Ishikawa (cell line): ENCODE measurements around the gene MTHFD2.

Source experiments
- CEBPB ChIP-seq: IDR thresholded peaks from 2 replicates; pipeline ENCODE4 v1.6.1; 2012
- CREB1 ChIP-seq: IDR thresholded peaks from 2 replicates; pipeline ENCODE4 v1.6.1; 2012; ENCODE audit warnings: low read depth
- EGR1 ChIP-seq: IDR thresholded peaks from 2 replicates; pipeline ENCODE4 v1.6.1; 2012
- EP300 ChIP-seq: IDR thresholded peaks from 2 replicates; pipeline ENCODE4 v1.6.1; 2012; ENCODE audit warnings: borderline replicate concordance
- FOXM1 ChIP-seq: IDR thresholded peaks from 2 replicates; pipeline ENCODE4 v1.6.1; 2012; ENCODE audit warnings: low read depth, borderline replicate concordance
- MAX ChIP-seq: IDR thresholded peaks from 2 replicates; pipeline ENCODE4 v1.6.1; 2012
- NFIC ChIP-seq: IDR thresholded peaks from 2 replicates; pipeline ENCODE4 v1.6.1; 2012
- RAD21 ChIP-seq: IDR thresholded peaks from 2 replicates; pipeline ENCODE4 v1.6.1; 2012; ENCODE audit warnings: low read depth
- TAF1 ChIP-seq: IDR thresholded peaks from 2 replicates; pipeline ENCODE4 v1.6.1; 2012; ENCODE audit warnings: low read depth, mild to moderate bottlenecking
- TCF12 ChIP-seq: IDR thresholded peaks from 2 replicates; pipeline ENCODE4 v1.6.1; 2012; ENCODE audit warnings: low read depth
- TEAD4 ChIP-seq: IDR thresholded peaks from 2 replicates; pipeline ENCODE4 v1.6.1; 2012
- YY1 ChIP-seq: IDR thresholded peaks from 2 replicates; pipeline ENCODE4 v1.6.1; 2012; ENCODE audit warnings: low read depth
- ZBTB7A ChIP-seq: IDR thresholded peaks from 2 replicates; pipeline ENCODE4 v1.6.1; 2012; ENCODE audit warnings: low read depth
- TF ChIP-seq, protein P1 (sequence below): IDR thresholded peaks from 2 replicates; pipeline ENCODE4 v1.6.1; 2012
- TF ChIP-seq, protein P2 (sequence below): IDR thresholded peaks from 2 replicates; pipeline ENCODE4 v1.6.1; 2012; ENCODE audit warnings: low read depth, mild to moderate bottlenecking

Gene MTHFD2

DNA sequence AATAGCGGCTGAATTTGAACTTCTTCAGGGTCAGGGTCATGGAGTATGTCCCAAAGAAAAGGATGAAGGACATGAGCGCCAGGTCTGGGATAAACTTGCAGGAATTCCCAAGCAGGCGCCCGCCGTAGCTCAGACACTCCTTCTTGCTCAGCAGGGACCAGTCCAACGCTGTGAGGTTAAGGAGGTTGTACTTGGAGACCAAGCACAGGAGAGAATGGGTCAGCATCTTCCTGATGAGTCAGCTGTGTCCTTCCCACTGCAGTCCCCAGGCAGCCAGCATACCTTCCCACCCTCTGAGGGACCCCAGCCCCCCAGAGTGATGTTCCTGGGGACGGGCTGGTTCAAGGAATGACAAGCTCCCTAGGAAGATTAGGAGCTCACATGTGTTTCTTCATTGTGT is 40.9 kb downstream of the MTHFD2 start:
- no peak for TF ChIP-seq EGR1

- TF ChIP-seq TCF12 (no peak), FOXM1 (no peak), NFIC (no peak), CEBPB (no peak), TAF1 (no peak)
- TF ChIP-seq, protein P1, sequence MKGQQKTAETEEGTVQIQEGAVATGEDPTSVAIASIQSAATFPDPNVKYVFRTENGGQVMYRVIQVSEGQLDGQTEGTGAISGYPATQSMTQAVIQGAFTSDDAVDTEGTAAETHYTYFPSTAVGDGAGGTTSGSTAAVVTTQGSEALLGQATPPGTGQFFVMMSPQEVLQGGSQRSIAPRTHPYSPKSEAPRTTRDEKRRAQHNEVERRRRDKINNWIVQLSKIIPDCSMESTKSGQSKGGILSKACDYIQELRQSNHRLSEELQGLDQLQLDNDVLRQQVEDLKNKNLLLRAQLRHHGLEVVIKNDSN = no peak
Observed at GRCh38 chr2:74242354-74243071, 44.1 kb downstream of the MTHFD2 start.

- TF ChIP-seq NFIC (no peak), RAD21 (no peak), EGR1 (no peak), TCF12 (no peak), EP300 (no peak), TEAD4 (no peak), TAF1 (no peak), CREB1 (no peak), FOXM1 (no peak), YY1 (no peak), CEBPB (no peak), ZBTB7A (no peak), MAX (no peak)
- TF ChIP-seq, protein P2, sequence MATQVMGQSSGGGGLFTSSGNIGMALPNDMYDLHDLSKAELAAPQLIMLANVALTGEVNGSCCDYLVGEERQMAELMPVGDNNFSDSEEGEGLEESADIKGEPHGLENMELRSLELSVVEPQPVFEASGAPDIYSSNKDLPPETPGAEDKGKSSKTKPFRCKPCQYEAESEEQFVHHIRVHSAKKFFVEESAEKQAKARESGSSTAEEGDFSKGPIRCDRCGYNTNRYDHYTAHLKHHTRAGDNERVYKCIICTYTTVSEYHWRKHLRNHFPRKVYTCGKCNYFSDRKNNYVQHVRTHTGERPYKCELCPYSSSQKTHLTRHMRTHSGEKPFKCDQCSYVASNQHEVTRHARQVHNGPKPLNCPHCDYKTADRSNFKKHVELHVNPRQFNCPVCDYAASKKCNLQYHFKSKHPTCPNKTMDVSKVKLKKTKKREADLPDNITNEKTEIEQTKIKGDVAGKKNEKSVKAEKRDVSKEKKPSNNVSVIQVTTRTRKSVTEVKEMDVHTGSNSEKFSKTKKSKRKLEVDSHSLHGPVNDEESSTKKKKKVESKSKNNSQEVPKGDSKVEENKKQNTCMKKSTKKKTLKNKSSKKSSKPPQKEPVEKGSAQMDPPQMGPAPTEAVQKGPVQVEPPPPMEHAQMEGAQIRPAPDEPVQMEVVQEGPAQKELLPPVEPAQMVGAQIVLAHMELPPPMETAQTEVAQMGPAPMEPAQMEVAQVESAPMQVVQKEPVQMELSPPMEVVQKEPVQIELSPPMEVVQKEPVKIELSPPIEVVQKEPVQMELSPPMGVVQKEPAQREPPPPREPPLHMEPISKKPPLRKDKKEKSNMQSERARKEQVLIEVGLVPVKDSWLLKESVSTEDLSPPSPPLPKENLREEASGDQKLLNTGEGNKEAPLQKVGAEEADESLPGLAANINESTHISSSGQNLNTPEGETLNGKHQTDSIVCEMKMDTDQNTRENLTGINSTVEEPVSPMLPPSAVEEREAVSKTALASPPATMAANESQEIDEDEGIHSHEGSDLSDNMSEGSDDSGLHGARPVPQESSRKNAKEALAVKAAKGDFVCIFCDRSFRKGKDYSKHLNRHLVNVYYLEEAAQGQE = no peak
- TF ChIP-seq, protein P1 = no peak
Observed at GRCh38 chr2:74244286-74244685, 45.9 kb downstream of the MTHFD2 start.

GRCh38 chr2:74246496-74247195 is 48.2 kb downstream of the MTHFD2 start:
- TF ChIP-seq TAF1 (no peak), YY1 (no peak)

- no peak for TF ChIP-seq EGR1
- TF ChIP-seq NFIC = no peak
- TF ChIP-seq CREB1 = no peak
- no peak for TF ChIP-seq YY1
- no peak for TF ChIP-seq MAX
Observed at GRCh38 chr2:74249406-74250122, 51.1 kb downstream of the MTHFD2 start.

DNA sequence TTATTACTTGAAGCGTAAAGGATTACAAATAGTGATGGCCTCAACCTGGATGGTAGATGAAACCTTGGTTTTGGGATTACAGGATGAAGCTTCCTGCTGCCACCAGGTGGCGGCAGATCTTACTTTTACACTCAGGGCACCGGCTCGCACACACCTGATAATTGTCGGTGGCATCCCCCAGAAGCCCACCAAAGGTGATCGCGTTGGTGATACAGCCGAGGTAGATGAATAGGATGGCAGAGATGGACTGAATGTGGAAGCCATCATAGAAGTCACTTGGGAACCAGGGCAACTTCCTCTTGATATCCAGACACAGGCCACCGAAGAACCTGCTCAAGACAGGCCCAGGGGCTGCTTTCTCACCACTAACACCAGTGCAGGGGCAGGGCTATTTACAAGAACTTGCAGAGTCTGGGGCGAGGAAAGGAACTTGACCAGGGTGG is 51.8 kb downstream of the MTHFD2 start:
- TF ChIP-seq ZBTB7A (0 out of 2 replicates have a peak, but pooled peaks have one; percentile 21), RAD21 (peak; percentile 77), CREB1 (no peak)

DNA sequence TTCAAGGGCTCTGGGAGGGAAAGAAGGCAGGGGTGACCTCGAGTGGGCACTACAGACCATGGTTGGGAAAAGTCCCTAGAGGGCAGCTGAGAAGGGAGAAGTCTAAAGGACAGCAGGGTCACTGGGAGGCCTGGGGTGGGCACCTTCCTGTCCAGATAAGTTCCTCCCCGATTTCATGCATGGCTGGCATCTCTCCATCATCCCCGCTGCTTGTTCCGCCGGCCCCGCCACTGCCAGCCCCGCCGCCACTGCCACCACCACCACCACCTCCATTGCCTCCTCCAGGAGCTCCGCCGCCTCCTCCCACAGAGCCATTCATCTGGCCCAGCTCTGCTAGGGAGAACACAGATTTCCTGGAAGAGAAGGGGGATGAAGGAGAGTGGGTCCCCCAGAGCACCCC is 53.6 kb downstream of the MTHFD2 start:
- TF ChIP-seq NFIC = no peak
- TF ChIP-seq CREB1 = no peak
- no peak for TF ChIP-seq CEBPB
- TF ChIP-seq, protein P1 = no peak
- TF ChIP-seq, protein P2 = no peak
- TF ChIP-seq FOXM1 = no peak
- no peak for TF ChIP-seq MAX
- no peak for TF ChIP-seq ZBTB7A
- TF ChIP-seq EP300 = no peak
- TF ChIP-seq TEAD4 = no peak
